ENCODE results near the gene PTPN7. TPM values are rescaled to one million over a fixed set of nuclear protein-coding genes. Genes with fewer than 3 reads are reported as not detected.

Gene PTPN7
- total RNA-seq, 1 donor from 2014 or later, result 7.9 TPM

GRCh38 chr1:202200112-202200548 is 39.7 kb upstream of the PTPN7 start:
- H3K4me3 ChIP-seq, result no peak overlapping the region
- intact Hi-C loops (cut with DNase I), result no loop called here
- H3K36me3 ChIP-seq, result no peaks in the 10 kb centered on the region
- no peaks in the 10 kb centered on the region for H3K27me3 ChIP-seq
- no peak overlapping the region for H3K27ac ChIP-seq
- H3K4me1 ChIP-seq, result peaks cover 17% of the 10 kb centered on the region
- H3K9me3 ChIP-seq, result no peaks in the 10 kb centered on the region
- TF ChIP-seq, protein P1, sequence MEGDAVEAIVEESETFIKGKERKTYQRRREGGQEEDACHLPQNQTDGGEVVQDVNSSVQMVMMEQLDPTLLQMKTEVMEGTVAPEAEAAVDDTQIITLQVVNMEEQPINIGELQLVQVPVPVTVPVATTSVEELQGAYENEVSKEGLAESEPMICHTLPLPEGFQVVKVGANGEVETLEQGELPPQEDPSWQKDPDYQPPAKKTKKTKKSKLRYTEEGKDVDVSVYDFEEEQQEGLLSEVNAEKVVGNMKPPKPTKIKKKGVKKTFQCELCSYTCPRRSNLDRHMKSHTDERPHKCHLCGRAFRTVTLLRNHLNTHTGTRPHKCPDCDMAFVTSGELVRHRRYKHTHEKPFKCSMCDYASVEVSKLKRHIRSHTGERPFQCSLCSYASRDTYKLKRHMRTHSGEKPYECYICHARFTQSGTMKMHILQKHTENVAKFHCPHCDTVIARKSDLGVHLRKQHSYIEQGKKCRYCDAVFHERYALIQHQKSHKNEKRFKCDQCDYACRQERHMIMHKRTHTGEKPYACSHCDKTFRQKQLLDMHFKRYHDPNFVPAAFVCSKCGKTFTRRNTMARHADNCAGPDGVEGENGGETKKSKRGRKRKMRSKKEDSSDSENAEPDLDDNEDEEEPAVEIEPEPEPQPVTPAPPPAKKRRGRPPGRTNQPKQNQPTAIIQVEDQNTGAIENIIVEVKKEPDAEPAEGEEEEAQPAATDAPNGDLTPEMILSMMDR (IDR thresholded peaks at IDR 0.05), result no peak
- TF ChIP-seq POLR2AphosphoS5 (IDR thresholded peaks at IDR 0.05; ENCODE audit: insufficient read depth in 1 of 2, low read depth in 1 of 2) (no peak), POLR2A (IDR thresholded peaks at IDR 0.05) (no peak)
- no peak for DNase-seq (ENCODE audit: extremely low spot score in 2 of 2)

DNA sequence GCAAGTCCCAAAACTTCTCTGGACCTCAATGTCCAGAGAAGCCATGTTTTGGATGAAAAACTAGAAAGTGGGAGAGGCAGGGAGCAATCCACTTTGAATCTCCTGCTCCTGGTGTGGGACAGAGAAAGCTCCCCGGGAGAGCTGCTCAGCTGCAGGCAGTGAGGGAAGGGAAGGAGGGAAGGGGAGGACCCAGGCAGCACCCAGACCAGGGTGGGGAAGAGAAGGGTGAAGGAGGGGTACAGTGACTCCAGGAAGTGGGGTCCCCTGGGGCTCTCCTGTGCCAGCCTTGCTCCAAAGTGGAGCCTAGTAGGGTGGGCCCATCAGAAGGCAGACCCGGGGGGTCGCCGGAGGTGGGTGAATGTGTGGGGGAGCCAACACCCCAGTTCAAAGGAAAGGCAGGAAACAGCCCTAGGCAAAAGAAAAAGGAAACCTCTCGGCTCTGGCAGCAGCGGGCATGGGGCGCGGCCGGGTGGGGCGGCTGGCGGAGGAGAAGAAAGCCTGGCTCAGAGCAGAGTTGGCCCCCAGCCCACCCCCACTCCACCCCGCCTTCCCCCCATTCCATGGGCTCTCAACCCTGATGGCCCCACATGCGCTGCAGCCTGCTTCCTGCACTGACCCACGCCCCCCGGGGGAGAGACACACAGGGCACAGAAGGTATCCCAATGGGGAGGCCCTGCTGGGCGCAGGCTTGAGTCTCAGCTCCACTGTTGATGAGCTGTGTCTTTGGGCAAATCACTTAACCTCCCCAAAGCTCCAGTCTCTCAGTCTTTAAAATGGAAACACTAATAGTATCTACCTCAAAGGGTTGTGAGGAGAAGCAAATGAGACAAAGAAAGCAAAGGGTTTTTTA is 38.9 kb upstream of the PTPN7 start:
- Histone ChIP-seq H3K4me3 (no peak overlapping the region), H3K4me1 (peaks cover 17% of the 10 kb centered on the region), H3K36me3 (no peaks in the 10 kb centered on the region), H3K27ac (no peak overlapping the region), H3K9me3 (no peaks in the 10 kb centered on the region), H3K27me3 (no peaks in the 10 kb centered on the region)
- intact Hi-C loops (cut with DNase I), result no loop called here
- DNase-seq (ENCODE audit: extremely low spot score in 2 of 2), result no peak
- no peak for TF ChIP-seq POLR2A (IDR thresholded peaks at IDR 0.05)
- TF ChIP-seq, protein P1 (IDR thresholded peaks at IDR 0.05), result no peak
- no peak for TF ChIP-seq POLR2AphosphoS5 (IDR thresholded peaks at IDR 0.05; ENCODE audit: insufficient read depth in 1 of 2, low read depth in 1 of 2)

GRCh38 chr1:202198366-202198724 is 37.9 kb upstream of the PTPN7 start:
- Histone ChIP-seq H3K27me3 (no peaks in the 10 kb centered on the region), H3K4me1 (peaks cover 21% of the 10 kb centered on the region), H3K4me3 (no peak overlapping the region), H3K27ac (no peak overlapping the region), H3K9me3 (no peaks in the 10 kb centered on the region), H3K36me3 (no peaks in the 10 kb centered on the region)
- no peak for DNase-seq (ENCODE audit: extremely low spot score in 2 of 2)
- intact Hi-C loops (cut with DNase I), result no loop called here
- TF ChIP-seq, protein P1 (IDR thresholded peaks at IDR 0.05), result no peak
- TF ChIP-seq POLR2A (IDR thresholded peaks at IDR 0.05), result no peak
- no peak for TF ChIP-seq POLR2AphosphoS5 (IDR thresholded peaks at IDR 0.05; ENCODE audit: insufficient read depth in 1 of 2, low read depth in 1 of 2)

DNA sequence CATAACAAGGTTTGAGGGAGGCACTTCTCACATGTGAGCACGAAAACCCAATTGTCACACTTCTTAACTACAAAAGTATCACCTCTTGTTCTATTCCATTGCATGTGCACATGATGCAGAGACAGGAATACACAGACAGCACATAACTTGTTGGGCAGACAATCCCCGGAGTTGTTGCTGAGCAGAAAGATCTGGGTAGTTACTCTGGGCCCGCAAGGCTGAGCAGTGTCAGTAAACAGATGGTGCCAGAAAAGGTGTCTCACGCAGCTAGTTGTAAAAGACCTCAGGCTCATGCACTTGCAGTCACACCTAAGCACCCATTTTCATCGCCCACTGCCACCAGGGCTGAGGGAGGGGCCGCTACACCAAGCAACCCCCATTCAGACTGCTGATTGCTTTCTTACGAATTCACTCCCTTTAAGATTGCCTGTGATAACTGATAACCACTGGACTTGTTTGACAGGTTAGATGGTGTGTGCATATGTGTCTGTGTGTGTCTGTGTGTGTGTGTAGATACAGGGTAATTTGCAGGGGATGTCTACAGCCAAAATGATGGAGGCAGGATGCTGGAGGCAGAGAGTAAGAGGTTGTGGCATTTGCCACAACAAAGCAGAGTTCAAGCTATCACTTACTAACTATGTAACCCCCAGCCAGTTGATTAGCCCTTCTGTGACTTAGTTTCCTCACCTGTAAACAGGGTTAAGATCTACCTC is 37.4 kb upstream of the PTPN7 start:
- Histone ChIP-seq H3K36me3 (no peaks in the 10 kb centered on the region), H3K27ac (no peak overlapping the region), H3K4me1 (peaks cover 26% of the 10 kb centered on the region), H3K9me3 (no peaks in the 10 kb centered on the region), H3K27me3 (no peaks in the 10 kb centered on the region), H3K4me3 (no peak overlapping the region)
- DNase-seq (ENCODE audit: extremely low spot score in 2 of 2), result no peak
- TF ChIP-seq, protein P1 (IDR thresholded peaks at IDR 0.05), result no peak
- TF ChIP-seq POLR2AphosphoS5 (IDR thresholded peaks at IDR 0.05; ENCODE audit: insufficient read depth in 1 of 2, low read depth in 1 of 2) (no peak), POLR2A (IDR thresholded peaks at IDR 0.05) (no peak)
- intact Hi-C loops (cut with DNase I), result no loop called here

DNA sequence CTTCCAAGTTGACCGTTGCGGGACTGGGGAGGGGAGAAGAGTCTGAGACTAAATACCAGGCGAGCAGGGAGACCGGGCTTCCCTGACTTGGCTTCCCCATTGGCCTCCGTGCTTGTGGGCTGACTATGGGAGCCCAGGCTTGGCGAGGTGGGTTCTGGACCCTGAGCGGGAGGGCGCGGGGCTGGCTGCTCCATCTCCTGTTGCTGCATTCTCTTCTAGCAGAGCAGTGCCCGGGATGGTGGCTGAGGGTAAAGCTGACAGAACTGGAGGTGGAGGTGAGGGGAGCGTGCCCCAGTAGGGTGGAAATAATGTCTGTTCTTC is 33.9 kb upstream of the PTPN7 start:
- intact Hi-C loops (cut with DNase I), result no loop called here
- Histone ChIP-seq H3K36me3 (no peaks in the 10 kb centered on the region), H3K4me1 (peaks cover 15% of the 10 kb centered on the region), H3K27ac (no peak overlapping the region), H3K9me3 (no peaks in the 10 kb centered on the region), H3K4me3 (peak overlapping the region; percentile 28 to 32), H3K27me3 (no peaks in the 10 kb centered on the region)
- TF ChIP-seq, protein P1 (IDR thresholded peaks at IDR 0.05), result no peak
- DNase-seq (ENCODE audit: extremely low spot score in 2 of 2), result no peak
